GM19372 (cell line): ENCODE measurements around the gene C2orf92.
"Not testable (repeated sequence)": the region's sequence is repeated elsewhere in the genome, so short reads cannot be mapped to it uniquely, and the experiment has no call there.

Experiments
- ATAC-seq: cut with Tn5 transposase; IDR thresholded peaks from one replicate; pipeline ENCODE4 v1.9.1; 2021; ENCODE audit warnings: mild to moderate bottlenecking, low read depth, moderate library complexity; ENCODE audit not compliant: unreplicated experiment

The C2orf92 gene

DNA sequence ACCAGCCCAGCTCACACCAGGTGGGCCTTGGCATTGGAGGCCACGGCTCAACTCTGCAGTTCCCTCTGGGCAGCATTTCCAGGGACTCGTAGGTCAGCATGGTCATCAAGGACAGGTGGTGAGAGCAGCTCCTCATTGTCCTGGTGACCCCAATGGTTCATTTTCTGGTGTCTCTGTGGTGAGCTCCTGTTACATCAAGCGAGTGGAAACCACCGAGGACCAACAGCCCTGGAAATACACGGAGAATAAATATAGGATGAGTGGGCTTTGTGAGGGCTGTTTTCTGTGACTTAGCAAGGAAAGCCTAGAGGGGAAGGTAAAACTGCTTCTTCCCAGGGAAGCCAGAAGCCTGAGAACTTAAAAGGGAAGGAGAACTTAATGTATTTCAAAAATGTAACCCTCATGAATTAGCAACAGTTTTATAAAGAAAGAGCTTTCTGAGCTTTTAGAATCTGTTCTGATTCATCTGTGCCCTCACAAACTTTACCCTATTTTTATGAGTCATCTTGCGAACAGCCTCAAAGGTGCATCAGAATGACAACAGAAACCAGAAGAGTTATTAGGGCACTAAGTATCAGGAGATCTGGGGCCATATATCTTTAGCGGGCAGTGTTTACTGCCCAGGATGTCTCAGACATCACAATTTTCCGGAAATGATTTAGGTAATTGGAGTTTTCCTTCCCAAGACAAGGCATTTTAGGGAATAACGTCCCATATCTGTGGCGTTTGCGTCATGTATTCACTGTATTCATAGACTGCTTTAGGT, 18.7 kb downstream of the C2orf92 start:
- ATAC-seq = no peak

DNA sequence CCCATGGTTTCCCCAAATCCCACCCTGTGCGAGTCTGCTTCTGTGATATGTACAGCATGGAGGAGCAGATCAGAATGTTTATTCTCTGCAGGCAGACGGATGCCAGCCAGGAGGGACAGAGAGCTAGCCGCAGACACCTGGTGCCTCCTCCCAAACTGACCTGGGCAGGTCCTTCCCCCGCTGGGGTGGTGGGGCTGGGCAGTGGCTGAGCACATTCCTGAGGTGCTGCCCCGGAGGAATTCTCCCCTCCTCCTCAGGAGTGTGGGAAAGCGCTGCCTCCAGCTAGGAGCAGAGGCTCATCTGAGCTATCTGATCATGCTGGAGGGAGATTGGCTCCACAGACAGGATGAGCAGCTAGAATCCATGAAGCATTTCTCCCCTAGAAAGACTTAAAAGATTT, 21.7 kb downstream of the C2orf92 start:
- ATAC-seq = no peak

GRCh38 chr2:97693476-97693875, 24.0 kb downstream of the C2orf92 start:
- ATAC-seq = no peak

GRCh38 chr2:97695744-97696143, 26.2 kb downstream of the C2orf92 start:
- no peak for ATAC-seq

DNA sequence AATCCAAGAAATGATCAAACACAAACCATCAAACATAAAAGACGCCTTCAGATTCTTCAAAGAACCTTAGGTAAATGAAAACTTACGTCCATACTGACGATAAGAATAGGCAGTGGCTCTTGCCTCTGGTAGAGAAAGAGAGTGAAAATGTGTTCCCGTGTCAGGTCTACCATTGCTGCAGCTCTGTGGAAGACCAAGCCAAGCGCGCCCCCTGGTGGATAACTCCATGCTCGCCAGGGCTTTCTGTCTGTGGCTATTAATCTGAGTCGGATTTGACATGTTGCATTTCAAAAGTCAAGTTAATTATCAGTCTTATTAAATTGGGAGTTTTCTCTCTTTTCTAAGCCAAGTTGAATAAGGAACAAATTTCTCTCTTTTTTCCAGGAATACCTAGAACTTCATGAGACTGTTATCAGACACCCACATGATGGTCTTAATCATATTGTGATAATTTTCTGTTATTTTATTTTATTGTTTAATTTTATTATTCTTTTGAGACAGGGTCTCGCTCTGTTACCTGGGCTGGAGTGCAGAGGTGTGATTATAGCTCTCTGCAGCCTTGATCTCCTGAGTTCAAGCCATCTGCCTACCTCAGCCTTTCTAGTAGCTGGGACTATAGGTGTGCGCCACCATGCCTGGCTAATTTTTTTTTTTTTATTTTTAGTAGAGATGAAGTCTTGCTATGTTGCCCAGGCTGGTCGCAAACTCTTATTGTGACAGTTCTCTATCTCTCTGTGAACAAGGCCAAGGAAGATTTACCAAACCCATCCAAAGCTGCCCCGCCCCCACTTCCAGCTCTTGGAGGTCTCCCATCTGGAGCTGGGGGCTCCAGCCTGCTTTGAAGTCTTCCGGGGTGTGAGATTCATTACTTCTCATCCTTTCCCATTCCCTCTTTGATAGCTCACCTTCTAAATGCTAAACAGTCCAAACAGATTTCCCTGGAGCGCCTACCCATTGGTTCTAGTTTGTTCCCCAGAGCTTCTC, 28.0 kb downstream of the C2orf92 start:
- no peak for ATAC-seq

GRCh38 chr2:97698530-97698929, 29.0 kb downstream of the C2orf92 start:
- ATAC-seq = no peak

GRCh38 chr2:97699765-97700444, 30.4 kb downstream of the C2orf92 start:
- ATAC-seq = no peak

- ATAC-seq = no peak
Observed at GRCh38 chr2:97701186-97701585, 31.7 kb downstream of the C2orf92 start.

- ATAC-seq = no peak
Observed at GRCh38 chr2:97701851-97702465, 32.4 kb downstream of the C2orf92 start.

DNA sequence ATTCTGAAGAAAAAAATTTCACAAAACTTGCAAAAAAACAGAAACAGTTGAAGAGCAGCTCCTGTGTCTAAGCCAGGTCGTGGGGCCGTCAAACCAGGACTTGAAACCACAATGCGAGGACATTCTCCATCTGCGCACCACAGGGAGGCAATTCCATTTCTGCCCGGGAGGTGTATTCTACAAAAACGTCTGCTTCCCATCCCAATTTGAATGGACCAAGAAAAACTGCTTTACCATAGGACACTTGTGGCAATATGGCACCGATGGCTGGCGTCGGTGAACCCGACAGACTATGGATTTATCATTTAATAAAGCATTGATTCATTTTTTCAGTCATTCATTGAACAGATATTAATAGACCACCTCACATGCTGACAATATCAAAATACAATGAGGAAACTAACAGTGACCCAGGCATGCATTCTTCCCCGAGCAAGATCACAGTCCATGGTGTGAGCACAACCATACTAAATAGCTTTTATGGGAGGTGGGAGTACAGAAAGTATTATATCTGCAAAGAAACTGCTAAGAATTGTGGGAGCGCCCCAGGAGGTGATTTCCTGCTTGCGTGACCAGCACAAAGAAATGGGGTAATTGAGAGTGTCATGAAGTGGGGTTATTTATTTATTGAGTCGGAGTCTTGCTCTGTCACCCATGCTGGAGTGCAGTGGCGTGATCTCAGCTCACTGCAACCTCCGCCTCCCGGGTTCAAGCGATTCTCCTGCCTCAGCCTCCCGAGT, 33.4 kb downstream of the C2orf92 start:
- no peak for ATAC-seq

GRCh38 chr2:97703741-97704140, 34.2 kb downstream of the C2orf92 start:
- no peak for ATAC-seq

DNA sequence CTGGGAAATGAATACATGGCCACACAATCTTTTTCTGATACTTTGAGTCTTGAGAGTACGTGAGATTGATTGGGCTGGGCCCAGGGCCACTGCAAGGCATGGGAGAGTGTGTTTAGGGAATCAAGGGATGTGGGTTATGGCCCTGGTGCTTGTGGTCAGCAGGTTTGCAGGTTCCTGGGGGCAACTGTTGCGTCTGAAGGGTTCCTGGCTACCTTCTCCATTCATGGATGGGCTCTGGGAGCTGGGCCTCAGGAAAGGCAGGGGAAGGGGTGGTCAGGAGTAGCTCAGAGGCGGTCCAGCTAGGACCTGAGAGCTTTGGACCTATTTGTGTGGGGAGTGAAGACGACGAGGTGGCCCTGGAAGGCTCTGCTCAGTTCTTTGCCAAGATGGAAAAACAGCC, 35.5 kb downstream of the C2orf92 start:
- no peak for ATAC-seq

DNA sequence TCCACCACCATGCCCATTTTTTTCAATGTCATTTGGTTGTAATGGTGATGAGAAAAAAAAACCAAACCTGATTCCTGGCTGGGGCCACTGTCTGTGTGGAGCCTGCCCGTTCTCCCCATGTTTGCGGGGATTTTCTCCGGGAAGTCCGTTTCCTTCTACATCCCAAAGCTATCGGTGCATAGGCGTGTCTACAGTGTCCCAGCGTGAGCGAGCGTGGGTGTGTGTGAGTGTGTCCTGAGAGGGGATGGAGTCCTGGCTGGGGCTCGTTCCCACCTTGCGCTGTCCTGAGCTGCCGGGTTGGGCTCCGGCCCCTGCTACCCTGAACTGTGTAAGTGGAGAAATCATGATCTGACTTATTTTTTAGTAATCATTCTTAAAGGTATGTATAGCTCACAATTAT, 36.6 kb downstream of the C2orf92 start:
- ATAC-seq = no peak

DNA sequence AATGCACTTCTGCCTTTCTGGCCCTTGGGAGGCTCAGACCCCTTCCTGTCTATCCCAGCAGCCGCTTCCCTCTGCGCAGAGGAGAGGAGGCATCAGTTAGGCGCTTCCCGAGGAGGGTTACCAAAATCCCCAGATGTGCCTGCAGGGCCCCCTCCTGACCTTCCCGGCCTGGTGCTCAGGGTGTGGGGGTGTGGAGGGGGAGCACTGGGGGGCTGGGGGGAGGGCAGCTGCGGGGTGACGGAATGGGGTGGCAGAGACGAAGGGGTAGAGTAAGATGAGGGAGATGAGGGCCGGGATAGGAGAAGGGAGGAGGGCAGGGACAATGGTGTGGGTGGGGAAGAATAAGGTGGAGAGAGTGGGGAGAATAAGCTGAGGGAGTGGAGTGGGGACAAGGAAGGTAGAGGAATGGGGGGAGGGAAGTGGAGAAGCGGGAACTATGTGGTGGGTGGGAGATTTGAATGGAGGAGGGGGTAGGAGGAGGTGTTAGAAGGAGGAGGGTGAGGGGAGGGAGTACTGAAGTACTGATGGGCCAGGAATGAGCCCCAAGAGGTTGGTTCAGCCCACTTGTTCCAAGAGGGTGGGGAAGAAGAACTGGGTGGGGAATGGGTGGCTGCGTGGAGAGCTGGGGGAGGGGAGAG, 37.3 kb downstream of the C2orf92 start:
- ATAC-seq = no peak

DNA sequence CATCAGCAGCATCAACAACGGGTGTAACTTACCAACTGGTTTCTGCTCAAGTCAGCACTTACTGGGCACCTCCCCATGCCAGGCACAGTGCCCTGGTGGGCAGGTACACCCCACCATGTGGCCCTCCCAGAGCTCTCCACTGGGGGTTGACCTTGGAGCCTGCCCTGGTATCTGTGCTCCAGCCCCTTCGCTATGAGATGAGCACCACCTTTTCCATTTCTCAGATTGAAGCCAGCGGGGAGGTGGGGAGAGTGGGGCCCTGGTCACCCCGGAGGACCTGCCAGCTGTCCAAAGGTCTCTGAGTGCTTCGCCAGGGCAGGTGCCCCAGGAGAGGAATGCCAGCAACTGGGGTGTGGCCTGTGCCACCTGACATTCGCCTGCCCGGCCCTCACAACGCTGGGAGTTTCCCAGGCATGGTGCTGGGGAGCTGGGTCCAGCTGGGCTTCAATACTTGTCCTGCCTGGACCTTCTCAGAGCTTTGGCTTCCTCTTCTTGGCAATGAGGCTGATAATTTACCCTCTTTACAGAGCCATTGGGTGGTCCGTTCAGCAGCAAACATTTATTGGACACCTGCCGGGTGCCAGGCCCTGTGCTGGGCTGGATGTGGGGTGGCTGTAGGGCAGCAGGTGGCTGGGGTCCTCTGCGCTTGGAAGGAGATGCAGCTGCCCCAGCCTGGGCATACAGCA, 38.0 kb downstream of the C2orf92 start:
- ATAC-seq = no peak

GRCh38 chr2:97708048-97708380, 38.5 kb downstream of the C2orf92 start:
- no peak for ATAC-seq

DNA sequence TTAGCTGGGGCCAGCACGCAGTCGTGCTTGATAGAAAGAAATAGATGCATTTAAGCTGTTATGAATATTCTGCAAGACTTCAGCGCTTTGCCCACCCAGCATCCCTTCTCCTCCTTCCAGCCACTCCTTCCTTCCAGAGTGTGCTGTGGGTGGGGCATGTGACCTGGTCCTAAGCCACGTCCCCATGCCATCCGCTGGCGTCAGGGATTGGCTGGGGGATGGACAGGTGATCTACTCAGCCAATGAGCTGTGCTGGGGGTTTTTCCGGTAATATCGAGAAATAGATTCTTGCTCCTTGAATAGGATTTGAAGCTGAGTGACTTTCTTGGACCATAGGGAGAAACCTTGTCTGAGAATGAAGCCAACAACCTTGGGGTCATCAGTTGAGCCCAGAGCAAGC, 39.1 kb downstream of the C2orf92 start:
- no peak for ATAC-seq

DNA sequence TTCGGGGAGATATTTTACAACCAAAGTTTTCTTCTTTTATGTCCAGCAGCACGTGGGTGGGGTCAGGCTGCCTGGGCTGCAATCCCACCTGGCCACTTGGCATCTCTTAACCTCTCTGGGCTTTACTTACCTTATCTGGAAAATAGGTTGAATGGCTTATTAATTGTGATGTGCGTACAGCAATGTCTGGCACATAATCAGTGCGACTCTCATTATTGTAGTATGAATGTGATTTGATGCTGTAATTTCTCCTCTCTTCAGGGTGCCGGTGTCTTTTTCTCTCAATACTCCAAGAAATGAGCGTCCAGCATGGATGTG, 41.8 kb downstream of the C2orf92 start:
- no peak for ATAC-seq

GRCh38 chr2:97712175-97712574, 42.7 kb downstream of the C2orf92 start:
- not testable (repeated sequence) for ATAC-seq
